GM12875 (cell line): ENCODE measurements around the gene NGB.

Experiments used
- H3K4me3 ChIP-seq: one replicate; pipeline ENCODE4 v1.5.1; 2011; ENCODE audit warnings: low read depth, low read length, control low read depth
- TF ChIP-seq, protein P1 (sequence below): IDR thresholded peaks from 2 replicates; pipeline ENCODE4 v1.5.1; 2011; ENCODE audit warnings: low read depth, mild to moderate bottlenecking, control low read depth, inconsistent platforms, low read length, moderate library complexity, borderline replicate concordance; ENCODE audit not compliant: insufficient read depth

Gene NGB

DNA sequence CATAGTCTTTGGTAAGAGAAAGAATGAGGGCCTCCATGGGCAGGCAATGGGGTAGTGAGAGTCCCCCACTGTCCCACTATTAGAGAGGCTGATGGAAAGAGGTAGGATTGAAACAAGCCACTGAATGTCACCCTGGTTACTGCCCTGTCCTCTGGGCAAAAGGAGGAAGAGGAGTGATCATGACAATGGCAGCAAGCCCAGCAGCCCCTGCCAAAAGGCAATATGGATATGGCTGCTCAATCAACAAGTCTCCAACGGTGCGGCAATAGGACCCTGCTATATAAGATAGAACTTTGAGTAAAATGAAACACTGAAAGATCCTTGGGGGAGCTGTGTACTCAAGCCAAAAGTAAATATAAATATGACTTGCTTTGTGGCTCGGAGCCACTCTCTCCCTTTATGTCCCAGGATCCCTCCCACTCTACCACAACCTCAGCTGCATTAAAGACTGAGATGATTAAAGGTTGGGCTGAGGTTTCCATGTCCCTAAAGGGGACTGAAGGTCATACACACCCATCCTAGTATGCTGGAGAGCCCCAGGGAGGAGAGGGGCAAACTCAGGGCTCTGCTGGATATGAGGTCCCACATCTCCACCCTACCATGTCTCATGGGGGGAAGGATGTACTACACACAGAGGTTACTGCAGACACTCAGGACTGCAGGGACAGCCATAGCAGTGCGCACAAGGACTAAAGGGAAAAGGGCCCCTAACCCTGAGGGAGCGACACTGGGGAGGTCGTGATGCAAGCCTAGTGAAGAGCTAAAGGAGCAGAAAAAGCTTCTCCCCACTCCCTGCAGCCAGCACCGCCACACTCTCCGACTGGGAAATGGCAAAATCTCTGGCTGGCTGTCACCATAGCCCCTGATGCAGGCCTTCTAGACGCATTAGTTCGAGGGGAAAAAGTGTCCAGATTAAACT is 43.8 kb upstream of the NGB start:
- TF ChIP-seq, protein P1, sequence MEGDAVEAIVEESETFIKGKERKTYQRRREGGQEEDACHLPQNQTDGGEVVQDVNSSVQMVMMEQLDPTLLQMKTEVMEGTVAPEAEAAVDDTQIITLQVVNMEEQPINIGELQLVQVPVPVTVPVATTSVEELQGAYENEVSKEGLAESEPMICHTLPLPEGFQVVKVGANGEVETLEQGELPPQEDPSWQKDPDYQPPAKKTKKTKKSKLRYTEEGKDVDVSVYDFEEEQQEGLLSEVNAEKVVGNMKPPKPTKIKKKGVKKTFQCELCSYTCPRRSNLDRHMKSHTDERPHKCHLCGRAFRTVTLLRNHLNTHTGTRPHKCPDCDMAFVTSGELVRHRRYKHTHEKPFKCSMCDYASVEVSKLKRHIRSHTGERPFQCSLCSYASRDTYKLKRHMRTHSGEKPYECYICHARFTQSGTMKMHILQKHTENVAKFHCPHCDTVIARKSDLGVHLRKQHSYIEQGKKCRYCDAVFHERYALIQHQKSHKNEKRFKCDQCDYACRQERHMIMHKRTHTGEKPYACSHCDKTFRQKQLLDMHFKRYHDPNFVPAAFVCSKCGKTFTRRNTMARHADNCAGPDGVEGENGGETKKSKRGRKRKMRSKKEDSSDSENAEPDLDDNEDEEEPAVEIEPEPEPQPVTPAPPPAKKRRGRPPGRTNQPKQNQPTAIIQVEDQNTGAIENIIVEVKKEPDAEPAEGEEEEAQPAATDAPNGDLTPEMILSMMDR: no peak
- H3K4me3 ChIP-seq: no peak overlapping the region

DNA sequence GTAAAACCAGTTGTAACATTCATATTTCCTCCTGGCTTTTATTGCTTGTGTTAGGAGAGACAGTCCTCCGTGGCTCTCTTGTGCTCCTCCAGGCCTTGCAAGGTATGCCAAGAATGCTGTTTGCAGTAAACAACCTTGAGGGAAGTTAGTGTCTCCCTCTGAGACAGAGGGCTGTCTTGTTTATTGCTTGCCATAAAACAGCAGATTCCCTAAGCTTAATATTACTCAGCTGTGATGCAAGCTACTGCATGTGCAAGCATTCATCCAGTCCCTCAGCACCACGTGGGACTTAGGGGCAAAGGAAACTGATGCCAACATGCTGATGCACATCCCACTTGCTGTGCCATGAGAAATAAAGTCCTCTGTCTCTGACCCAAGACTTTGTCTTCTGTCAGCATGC is 43.0 kb upstream of the NGB start:
- H3K4me3 ChIP-seq: no peak overlapping the region
- TF ChIP-seq, protein P1: no peak

DNA sequence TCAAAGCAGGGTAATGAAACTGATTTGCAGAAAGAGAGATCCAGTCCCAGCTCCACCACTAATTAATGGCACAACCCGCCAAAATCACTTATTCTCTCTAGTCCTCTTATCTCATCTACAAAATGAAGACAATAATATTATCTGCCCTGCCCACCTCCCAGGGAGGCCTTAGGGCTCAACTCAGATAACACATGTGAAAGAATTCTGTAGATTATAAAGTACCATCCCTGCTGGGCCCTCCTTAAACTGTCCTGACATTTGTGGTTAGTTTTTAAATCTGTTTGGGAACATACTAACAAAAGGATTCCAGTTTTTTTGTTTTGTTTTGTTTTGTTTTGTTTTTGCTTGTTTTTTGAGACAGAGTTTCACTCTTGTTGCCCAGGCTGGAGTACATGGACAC is 42.4 kb upstream of the NGB start:
- H3K4me3 ChIP-seq: no peak overlapping the region
- TF ChIP-seq, protein P1: no peak

DNA sequence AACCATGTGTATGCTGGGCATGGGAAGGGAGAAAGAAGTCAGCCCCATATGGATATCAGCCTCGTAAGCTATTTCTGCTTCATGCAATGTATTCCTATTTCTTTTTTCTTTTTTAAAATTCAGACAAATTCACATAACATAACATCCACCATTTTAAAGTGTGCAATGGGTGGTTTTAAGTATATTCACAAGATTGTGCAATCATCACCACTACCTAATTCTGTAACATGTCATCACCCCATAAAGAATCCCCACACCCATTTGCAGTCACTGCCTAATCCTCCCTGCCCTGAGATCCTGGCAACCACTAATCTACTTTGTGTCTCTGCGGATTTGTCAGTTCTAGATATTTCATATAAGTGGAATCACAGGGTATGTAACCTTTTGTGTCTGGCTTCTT is 40.2 kb upstream of the NGB start:
- TF ChIP-seq, protein P1: no peak

DNA sequence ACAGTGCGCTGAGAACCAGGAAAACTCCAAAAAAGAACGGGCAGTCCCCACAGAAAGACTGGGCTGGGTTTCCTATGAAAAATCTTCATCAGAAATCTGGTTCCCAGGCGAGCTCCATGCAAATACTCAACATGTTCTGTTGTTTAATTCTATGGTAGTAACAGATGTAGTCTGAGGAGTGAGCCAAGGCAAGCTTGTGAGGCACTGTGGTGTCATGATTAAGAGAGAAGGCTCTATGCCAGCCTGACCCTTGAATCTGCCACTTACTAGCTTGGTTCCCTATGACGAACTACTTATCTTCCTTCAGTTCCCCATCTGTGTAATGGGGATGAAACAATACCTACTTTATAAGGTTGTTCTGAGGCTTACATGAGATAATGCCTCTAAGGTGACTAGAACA is 39.0 kb upstream of the NGB start:
- TF ChIP-seq, protein P1: no peak
- no peak overlapping the region for H3K4me3 ChIP-seq

More for the DNA sequence above, 40.2 kb upstream of the NGB start:
- H3K4me3 ChIP-seq: no peak overlapping the region

DNA sequence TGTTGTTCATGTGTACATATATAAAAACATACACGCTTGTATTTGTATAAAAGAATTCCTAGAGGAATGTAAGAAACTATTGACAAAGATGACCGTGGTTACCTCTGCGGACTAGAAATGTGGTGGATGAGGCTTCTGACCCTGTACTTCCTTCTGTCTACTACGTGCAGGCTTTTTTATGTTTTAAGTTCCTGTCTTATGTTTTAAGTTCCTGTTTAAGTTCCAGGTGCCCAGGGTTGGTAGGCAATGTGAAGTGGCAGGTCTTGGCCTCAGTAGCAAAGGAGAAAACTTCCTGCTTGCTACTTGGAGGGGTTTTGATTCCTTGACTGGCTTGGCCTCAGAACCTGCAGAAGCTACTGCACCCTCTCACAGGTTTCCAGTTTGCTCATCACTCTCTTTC is 38.1 kb upstream of the NGB start:
- TF ChIP-seq, protein P1: no peak
- no peak overlapping the region for H3K4me3 ChIP-seq
